C4-2B (cell line): ENCODE data around the gene ADGRV1.

ENCODE experiments used
- H3K27ac ChIP-seq: fragments of 450-650 bp; 2 replicates; pipeline ENCODE4 v1.5.1; 2017
- CTCF ChIP-seq: fragments of 450-650 bp; conservative IDR thresholded peaks from 2 replicates; pipeline ENCODE4 v1.5.1; 2017; ENCODE audit warnings: mild to moderate bottlenecking
- ZFX ChIP-seq: fragments of 450-650 bp; IDR thresholded peaks from 2 replicates; pipeline ENCODE4 v1.6.1; 2017

Gene ADGRV1

GRCh38 chr5:90888511-90889324, 330.1 kb downstream of the ADGRV1 start:
- no peak overlapping the region for H3K27ac ChIP-seq
- TF ChIP-seq ZFX (no peak), CTCF (no peak)

GRCh38 chr5:90889325-90889600, 330.7 kb downstream of the ADGRV1 start:
- TF ChIP-seq CTCF (no peak), ZFX (no peak)
- H3K27ac ChIP-seq, result no peak overlapping the region

- TF ChIP-seq CTCF (no peak), ZFX (no peak)
Measured at GRCh38 chr5:90890180-90890579, 331.6 kb downstream of the ADGRV1 start.

GRCh38 chr5:90894866-90895420, 336.3 kb downstream of the ADGRV1 start:
- no peak overlapping the region for H3K27ac ChIP-seq
- TF ChIP-seq ZFX, result no peak
- TF ChIP-seq CTCF, result no peak

More at GRCh38 chr5:90890180-90890579, 331.6 kb downstream of the ADGRV1 start:
- no peak overlapping the region for H3K27ac ChIP-seq

GRCh38 chr5:90897618-90898017, 339.0 kb downstream of the ADGRV1 start:
- no peak for TF ChIP-seq ZFX
- H3K27ac ChIP-seq, result no peak overlapping the region

- no peak for TF ChIP-seq ZFX
- TF ChIP-seq CTCF, result no peak
- peak overlapping the region; percentile 38 for H3K27ac ChIP-seq
Measured at GRCh38 chr5:90898326-90899013, 339.9 kb downstream of the ADGRV1 start.

GRCh38 chr5:90899014-90899604, 340.5 kb downstream of the ADGRV1 start:
- peak overlapping the region; percentile 38 for H3K27ac ChIP-seq

More at GRCh38 chr5:90899014-90899604, 340.5 kb downstream of the ADGRV1 start:
- TF ChIP-seq CTCF (no peak), ZFX (no peak)
